GM12891 (cell line): ENCODE results near the gene BCKDHA.
A peak's percentile ranks its signal among the peaks of the same experiment; 100 is the strongest.
"Not testable (repeated sequence)": the region's sequence is repeated elsewhere in the genome, so short reads cannot be mapped to it uniquely, and the experiment has no call there.

Experiments used
- DNase-seq: peaks from one replicate; pipeline ENCODE4 v3.0.0; 2011; ENCODE audit warnings: low spot score; ENCODE audit not compliant: insufficient read length
- FAIRE-seq: peaks from 2 replicates; lab custom pipeline; 2011; peaks lifted over from hg19 to GRCh38; lab: Jason Lieb, UNC
- PAX5 ChIP-seq: IDR thresholded peaks from 2 replicates; pipeline ENCODE4 v1.6.1; 2011; ENCODE audit warnings: low read length, moderate library complexity, mild to moderate bottlenecking; ENCODE audit not compliant: insufficient read depth, severe bottlenecking
- POLR2A ChIP-seq: IDR thresholded peaks from 2 replicates; pipeline ENCODE4 v1.6.1; 2011; ENCODE audit warnings: low read depth, low read length, control low read depth
- POLR2AphosphoS5 ChIP-seq: IDR thresholded peaks from 2 replicates; pipeline ENCODE4 v1.6.1; 2011; ENCODE audit warnings: low read depth, low read length, control low read depth
- POU2F2 ChIP-seq: IDR thresholded peaks from 2 replicates; pipeline ENCODE4 v1.6.1; 2011; ENCODE audit warnings: low read depth, mild to moderate bottlenecking, control low read depth, low read length, moderate library complexity
- SPI1 ChIP-seq: IDR thresholded peaks from 2 replicates; pipeline ENCODE4 v1.6.1; 2011; ENCODE audit warnings: low read depth, low read length, control low read depth
- TAF1 ChIP-seq: IDR thresholded peaks from 2 replicates; pipeline ENCODE4 v1.6.1; 2011; ENCODE audit warnings: low read depth, low read length, control low read depth

BCKDHA gene

GRCh38 chr19:41456342-41456918 lies 58.8 kb downstream of the BCKDHA start:
- DNase-seq (no peak), FAIRE-seq (no peak)
- TF ChIP-seq TAF1: no peak
- no peak for TF ChIP-seq PAX5
- no peak for TF ChIP-seq SPI1
- TF ChIP-seq POLR2A: no peak
- no peak for TF ChIP-seq POLR2AphosphoS5
- TF ChIP-seq POU2F2: no peak

DNA sequence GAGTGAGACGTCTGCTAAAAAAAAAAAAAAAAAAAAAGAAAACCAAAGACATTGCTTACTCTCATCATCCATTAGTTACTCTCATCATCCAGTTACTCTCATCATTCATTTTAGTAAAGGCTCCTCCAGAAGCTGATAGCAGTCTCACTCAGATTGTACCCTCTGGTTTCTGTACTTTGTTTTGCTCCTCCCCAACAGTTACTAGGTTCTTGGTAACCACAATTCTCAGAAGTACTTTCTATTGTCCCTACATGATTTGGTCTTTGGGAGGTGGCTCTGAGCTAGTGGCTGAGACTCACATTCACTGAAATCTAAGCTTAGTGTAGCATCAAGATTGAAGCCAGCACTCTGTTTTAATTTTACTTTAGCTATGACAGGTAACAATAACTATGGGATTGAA lies 59.6 kb downstream of the BCKDHA start:
- TF ChIP-seq POLR2AphosphoS5: no peak
- no peak for TF ChIP-seq TAF1
- no peak for TF ChIP-seq PAX5
- TF ChIP-seq POU2F2: no peak
- no peak for TF ChIP-seq SPI1
- no peak for TF ChIP-seq POLR2A
- DNase-seq (no peak), FAIRE-seq (peak; percentile 88)

DNA sequence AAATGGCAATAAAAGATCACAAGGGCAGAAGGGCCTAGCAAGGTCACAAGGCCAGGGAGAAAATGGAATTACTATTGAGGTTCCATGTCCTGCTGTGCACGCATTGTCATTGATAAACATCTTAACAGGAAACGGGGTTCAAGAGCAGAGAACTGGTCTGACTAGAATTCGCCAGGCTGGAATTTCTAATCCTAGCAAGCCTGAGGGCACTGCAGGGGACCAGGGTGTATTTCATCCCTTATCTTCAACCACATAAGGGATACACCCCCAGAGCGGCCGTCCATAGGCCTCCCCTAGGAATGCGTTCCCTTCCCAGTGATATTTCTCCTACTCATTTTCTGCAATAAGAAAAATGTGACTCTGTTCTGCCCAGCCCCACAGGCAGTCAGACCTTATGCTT lies 64.9 kb downstream of the BCKDHA start:
- FAIRE-seq (no peak), DNase-seq (no peak)
- TF ChIP-seq SPI1 (no peak), POU2F2 (no peak), TAF1 (no peak), POLR2AphosphoS5 (no peak)

DNA sequence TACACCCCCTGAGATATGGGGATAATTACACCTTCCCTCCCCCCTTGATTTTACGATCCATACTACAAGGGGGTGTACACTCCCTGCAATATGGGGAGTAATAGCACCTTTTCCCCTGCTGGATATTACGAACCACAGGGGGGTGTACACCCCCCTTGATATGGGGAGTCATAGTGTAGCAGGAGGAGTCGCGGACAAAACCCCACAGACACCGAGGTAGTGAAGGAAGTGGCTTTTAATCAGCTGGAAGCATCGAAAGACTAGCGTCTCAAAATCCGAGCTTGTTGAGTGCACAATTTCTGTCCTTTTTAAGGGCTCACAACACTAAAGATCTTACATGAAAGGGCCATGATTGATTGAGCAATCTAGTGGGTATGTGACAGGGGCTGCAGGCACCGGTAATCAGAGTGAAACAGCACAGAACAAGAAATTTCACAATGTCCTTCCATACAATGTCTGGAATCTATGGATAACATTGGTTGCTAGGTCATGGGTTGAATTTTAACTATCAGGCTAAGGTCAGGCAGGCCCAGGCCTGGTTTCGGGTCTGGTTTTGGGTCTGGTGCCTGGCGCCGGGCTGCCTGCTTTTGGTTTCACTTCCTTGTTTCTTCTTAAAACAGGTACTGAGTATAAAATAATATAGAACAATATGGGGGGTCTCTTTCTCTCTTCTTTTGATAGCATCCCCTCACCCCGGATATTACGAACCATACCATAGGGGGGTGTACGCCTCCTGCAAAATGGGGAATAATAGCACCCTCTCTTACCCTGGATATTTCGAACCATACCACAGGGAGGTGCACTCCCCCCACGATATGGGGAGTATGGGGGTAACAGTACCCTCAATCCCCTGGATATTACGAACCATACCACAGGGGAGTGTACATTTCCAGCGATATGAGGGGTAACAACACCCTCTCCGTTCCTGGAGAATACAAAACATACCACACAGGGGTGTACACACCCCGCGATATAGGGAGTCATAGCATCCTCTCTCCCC lies 65.9 kb downstream of the BCKDHA start:
- DNase-seq: not testable (repeated sequence)
- FAIRE-seq: peak; percentile 77
- peak; percentile 86 for TF ChIP-seq SPI1
